COLO829 (cell line): ENCODE results near the gene ABR.

Source experiments
- DNase-seq: peaks from one replicate; pipeline ENCODE4 v3.0.0; 2012; ENCODE audit warnings: low spot score

Gene ABR

DNA sequence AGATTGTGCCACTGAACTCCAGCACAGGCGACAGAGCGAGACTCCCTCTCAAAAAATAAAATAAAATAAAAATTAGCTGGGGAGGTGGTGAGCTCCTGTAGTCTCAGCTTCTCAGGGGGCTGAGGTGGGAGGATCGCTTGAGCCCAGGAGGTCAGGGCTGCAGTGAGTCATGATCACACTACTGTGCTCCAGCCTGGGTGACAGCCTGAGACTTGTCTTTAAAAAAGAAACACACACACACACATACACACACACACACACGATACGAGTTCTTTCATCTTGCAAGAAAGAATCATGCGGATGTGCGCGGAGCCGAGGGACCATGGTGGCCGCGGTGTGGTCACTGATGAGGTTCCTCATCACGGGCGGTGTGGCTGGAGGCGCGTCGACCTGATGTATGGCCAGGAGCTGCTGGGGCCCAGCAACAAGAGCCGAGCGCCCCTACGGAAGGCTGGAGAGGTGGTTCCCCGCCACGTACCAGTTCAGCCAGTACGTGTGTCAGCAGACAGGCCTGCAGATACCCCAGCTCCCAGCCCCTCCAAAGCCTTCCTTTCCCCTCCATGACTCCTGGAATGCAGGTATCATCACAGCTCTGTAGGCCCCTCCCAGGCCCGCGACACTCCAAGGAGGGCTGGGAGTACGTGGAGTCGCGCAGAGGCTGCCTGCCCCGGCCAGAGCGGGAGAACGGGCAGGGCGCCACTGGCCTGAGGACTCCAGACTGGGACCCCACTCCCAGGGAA, 220.9 kb downstream of the ABR start:
- no peak for DNase-seq

DNA sequence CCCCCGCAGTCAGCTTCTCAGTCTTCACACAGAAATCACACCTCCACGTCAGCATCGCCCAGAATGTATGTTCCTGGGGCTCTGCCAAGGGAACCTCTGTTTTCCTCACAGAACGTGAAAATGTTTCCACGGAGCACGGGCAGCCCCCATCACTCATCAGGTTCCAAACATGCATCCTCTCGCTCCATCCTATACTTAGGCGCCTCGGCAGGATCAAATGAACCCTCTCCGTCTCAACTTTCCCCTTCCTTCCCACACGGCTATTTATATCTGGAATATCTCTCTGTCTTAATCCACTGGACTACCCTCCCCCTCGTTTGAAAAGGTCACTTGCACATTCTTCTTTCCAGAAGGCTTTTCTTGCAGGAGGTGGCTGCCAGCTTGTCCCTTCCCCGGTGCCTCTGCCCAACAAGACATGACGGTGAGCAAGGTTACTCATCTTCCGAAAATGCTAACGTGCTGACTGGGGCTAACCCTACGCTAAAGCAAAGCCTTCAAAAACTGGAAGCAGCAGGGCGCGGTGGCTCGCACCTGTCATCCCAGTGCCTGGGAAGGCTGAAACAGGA, 221.8 kb downstream of the ABR start:
- no peak for DNase-seq

DNA sequence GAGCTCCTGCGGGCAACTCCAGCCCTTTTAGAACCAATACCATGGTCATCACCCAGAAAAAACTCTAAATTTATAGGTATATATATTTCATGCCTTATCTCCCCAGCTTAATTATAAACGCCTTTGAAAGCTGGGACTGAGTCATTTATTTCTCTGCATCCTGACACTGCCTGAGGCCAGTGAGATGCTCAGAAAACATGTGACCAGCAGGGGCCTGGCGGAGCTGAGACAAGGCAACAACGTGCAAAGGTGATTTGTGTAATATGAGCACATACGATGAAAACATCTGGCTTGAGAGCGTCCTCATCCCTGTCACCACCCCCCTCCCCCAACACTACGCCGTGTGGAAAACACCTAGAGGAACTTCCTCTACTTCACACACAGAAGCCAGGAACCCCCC, 222.9 kb downstream of the ABR start:
- DNase-seq: peak; percentile 72

DNA sequence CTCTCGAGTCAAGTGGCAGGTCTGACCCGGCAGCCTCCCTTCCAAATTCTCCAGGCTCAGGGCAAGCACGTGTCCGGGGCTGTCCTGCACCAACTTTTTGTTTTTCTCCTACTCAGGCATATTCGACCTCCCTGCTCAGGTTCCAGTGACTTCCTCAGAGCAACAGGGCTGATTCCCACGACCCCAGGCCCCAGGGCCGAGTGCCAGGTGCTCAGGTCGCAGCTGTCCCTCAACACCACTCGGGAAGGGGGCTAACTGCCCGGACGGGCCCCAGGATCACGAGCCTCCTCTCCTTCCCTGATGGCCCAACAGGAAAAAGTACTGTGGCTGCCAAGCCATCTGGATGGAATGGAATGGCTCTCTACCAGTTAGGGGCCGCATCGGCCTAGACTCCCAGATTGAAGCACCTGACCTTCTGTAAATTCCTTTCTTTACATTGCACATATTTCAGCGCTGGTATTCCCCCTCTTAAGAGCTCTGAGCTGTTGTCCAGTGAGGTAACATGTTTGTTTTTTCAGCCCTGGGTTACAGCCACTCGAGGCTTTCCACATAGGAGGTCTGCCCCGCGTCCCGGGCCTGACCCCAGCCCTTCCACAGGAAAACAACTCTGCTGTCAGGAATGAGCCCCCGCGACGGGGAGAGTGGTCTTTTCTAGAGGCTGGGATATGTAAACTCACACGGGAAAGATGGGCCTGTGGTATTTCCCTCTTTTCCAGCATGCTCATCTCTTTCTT, 225.2 kb downstream of the ABR start:
- no peak for DNase-seq

DNA sequence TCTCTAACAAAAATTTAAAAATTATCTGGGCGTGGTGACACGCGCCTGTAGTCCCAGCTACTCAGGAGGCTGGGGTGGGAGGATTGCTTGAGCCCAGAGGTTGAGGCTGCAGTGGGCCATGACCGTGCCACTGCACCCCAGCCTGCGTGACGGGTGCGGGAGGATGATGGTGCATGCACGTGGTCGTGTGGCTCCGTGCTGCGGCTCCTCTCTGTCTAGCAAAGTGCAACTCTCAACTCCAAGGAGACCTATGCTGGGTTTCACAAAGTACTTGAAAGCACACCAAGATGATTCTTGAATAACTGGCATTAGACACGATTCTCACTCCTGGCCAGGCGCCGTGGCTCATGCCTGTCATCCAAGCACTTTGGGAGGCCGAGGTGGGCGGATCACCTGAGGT, 226.0 kb downstream of the ABR start:
- DNase-seq: no peak
